HepG2 (cell line): ENCODE data around the gene HDLBP. TPM values are rescaled to one million over a fixed set of nuclear protein-coding genes. Genes with fewer than 3 reads are reported as not detected.
A peak's percentile ranks its signal among the peaks of the same experiment; 100 is the strongest.

Experiments
- ATAC-seq: fragments of 200-7000 bp; cut with Tn5 transposase; 3 replicates; pipeline ENCODE4 v1.9.1; 2020; ENCODE audit warnings: mild to moderate bottlenecking, moderate library complexity
- BruUV-seq: library from RNA; stranded (reverse); fragments of 400-500 nt; replicated peaks from 2 replicates; lab custom pipeline; 2021; lab: Mats Ljungman, UMichigan
- CTCF ChIA-PET: fragments of 300-600 bp; formaldehyde crosslinking; extraction: SDS; loops from one replicate; lab custom pipeline; 2021; ENCODE audit warnings: low total read pairs, inconsistent platforms, low intra/inter-chr PET ratio; lab: Yijun Ruan, JAX
- POLR2A ChIA-PET: fragments of 350-600 bp; sonication (Branson Sonifier 250); formaldehyde crosslinking; loops from one replicate; lab custom pipeline; 2020; ENCODE audit warnings: antibody characterized with exemption, inconsistent platforms; lab: Yijun Ruan, JAX
- DNase-seq: peaks from one replicate; pipeline ENCODE4 v3.0.0-alpha.2; 2015; ENCODE audit warnings: low spot score
- FAIRE-seq: peaks from 3 replicates; lab custom pipeline; 2011; peaks lifted over from hg19 to GRCh38; lab: Jason Lieb, UNC
- H2AFZ ChIP-seq: one replicate; pipeline ENCODE4 v1.6.1; 2011; ENCODE audit warnings: low read length, inconsistent platforms
- H3K27ac ChIP-seq: fragments of 300-600 bp; 3 replicates; pipeline ENCODE4 v1.8.0; 2011; ENCODE audit warnings: mixed run types, mild to moderate bottlenecking, mixed read lengths, low read length, inconsistent platforms; ENCODE audit not compliant: insufficient read depth; ENCODE audit errors: extremely low read length
- H3K27me3 ChIP-seq, 2 experiments: fragments of 200-600 bp in 1 of 2; 2 replicates in 1 of 2; 3 replicates in 1 of 2; pipeline versions ENCODE4 v1.6.0 to v1.8.0; 2011; ENCODE audit warnings: low read length in 2 of 2, mild to moderate bottlenecking in 2 of 2, moderate library complexity in 2 of 2, inconsistent platforms in 1 of 2; ENCODE audit not compliant: insufficient read depth in 2 of 2, control insufficient read depth in 1 of 2
- H3K36me3 ChIP-seq, 2 experiments: fragments of 200-600 bp in 1 of 2; replicated peaks in 1 of 2; 2 replicates in 1 of 2; 3 replicates in 1 of 2; pipeline versions ENCODE4 v1.5.1 to v1.8.0; 2011; ENCODE audit warnings: low read length in 2 of 2, inconsistent platforms in 1 of 2; ENCODE audit not compliant: insufficient read depth in 2 of 2, control insufficient read depth in 1 of 2
- H3K4me1 ChIP-seq: 2 replicates; pipeline ENCODE4 v1.5.1; 2012; ENCODE audit warnings: low read length, inconsistent platforms; ENCODE audit not compliant: insufficient read depth
- H3K4me2 ChIP-seq: 2 replicates; pipeline ENCODE4 v1.6.0; 2011; ENCODE audit warnings: low read depth, low read length, inconsistent platforms
- H3K4me3 ChIP-seq, 3 experiments: fragments of 200-600 bp in 1 of 3; sonication (generic), shearing (Covaris generic) in 1 of 3; replicated peaks in 1 of 3; 2 replicates each; pipeline ENCODE4 v1.5.1; 2011 to 2016; ENCODE audit warnings: low read length in 3 of 3, inconsistent platforms in 2 of 3, low read depth in 2 of 3, mild to moderate bottlenecking in 2 of 3, control low read depth in 1 of 3, mixed read lengths in 1 of 3; ENCODE audit not compliant: insufficient read depth in 1 of 3
- H3K79me2 ChIP-seq: one replicate; pipeline ENCODE4 v1.6.1; 2011; ENCODE audit warnings: low read length, inconsistent platforms; ENCODE audit not compliant: insufficient read depth
- H3K9ac ChIP-seq: 2 replicates; pipeline ENCODE4 v1.6.0; 2011; ENCODE audit warnings: mild to moderate bottlenecking, low read depth, low read length, inconsistent platforms; ENCODE audit not compliant: insufficient read depth
- H3K9me3 ChIP-seq: 2 replicates; pipeline ENCODE4 v1.5.1; 2012; ENCODE audit warnings: mild to moderate bottlenecking, low read length
- H4K20me1 ChIP-seq: 2 replicates; pipeline ENCODE4 v1.6.0; 2011; ENCODE audit warnings: inconsistent platforms, mild to moderate bottlenecking, low read length, moderate library complexity; ENCODE audit not compliant: insufficient read depth
- CHD2 ChIP-seq: IDR thresholded peaks from 2 replicates; pipeline ENCODE4 v1.6.1; 2011; ENCODE audit warnings: low read depth, low read length, improper control_type of control experiment
- EHMT2 ChIP-seq: fragments of 200-600 bp; sonication (generic); IDR thresholded peaks from 2 replicates; pipeline ENCODE4 v1.7.0; 2017; ENCODE audit warnings: antibody characterized with exemption, low read depth, low read length, borderline replicate concordance
- ISL2 ChIP-seq: sonication (generic); formaldehyde crosslinking; IDR thresholded peaks from 2 replicates; pipeline ENCODE4 v1.5.0; 2020; ENCODE audit warnings: missing genetic modification reagents
- MAFF ChIP-seq: IDR thresholded peaks from 2 replicates; pipeline ENCODE4 v1.6.1; 2011; ENCODE audit warnings: low read depth, low read length, improper control_type of control experiment
- MIER3 ChIP-seq: IDR thresholded peaks from 2 replicates; pipeline ENCODE4 v1.6.1; 2016; ENCODE audit warnings: missing compliant biosample characterization, borderline replicate concordance
- MTA1 ChIP-seq: sonication (generic); formaldehyde crosslinking; IDR thresholded peaks from 2 replicates; pipeline ENCODE4 v1.4.0; 2020; ENCODE audit warnings: missing genetic modification reagents, mild to moderate bottlenecking, borderline replicate concordance
- PAF1 ChIP-seq: IDR thresholded peaks from 2 replicates; pipeline ENCODE4 v1.6.1; 2016; ENCODE audit warnings: missing genetic modification reagents, missing compliant biosample characterization
- SCMH1 ChIP-seq: sonication (generic); formaldehyde crosslinking; IDR thresholded peaks from 2 replicates; pipeline ENCODE4 v1.9.0; 2021; ENCODE audit warnings: missing genetic modification reagents, mild to moderate bottlenecking, borderline replicate concordance
- ZNF547 ChIP-seq: sonication (generic); formaldehyde crosslinking; IDR thresholded peaks from 2 replicates; pipeline ENCODE4 v1.5.1; 2020; ENCODE audit warnings: mild to moderate bottlenecking, missing genetic modification reagents
- ZNF605 ChIP-seq: sonication (generic); formaldehyde crosslinking; IDR thresholded peaks from 2 replicates; pipeline ENCODE4 v1.8.0; 2022; ENCODE audit warnings: mild to moderate bottlenecking, missing genetic modification reagents
- ZNF614 ChIP-seq: IDR thresholded peaks from 2 replicates; pipeline ENCODE4 v1.6.1; 2018; ENCODE audit warnings: missing biosample characterization, missing genetic modification reagents, inconsistent platforms, borderline replicate concordance
- ZNF652 ChIP-seq: IDR thresholded peaks from 2 replicates; pipeline ENCODE4 v1.6.1; 2016; ENCODE audit warnings: low read depth, borderline replicate concordance
- ZNF782 ChIP-seq: sonication (generic); formaldehyde crosslinking; IDR thresholded peaks from 2 replicates; pipeline ENCODE4 v1.4.0; 2020; ENCODE audit warnings: missing genetic modification reagents, mild to moderate bottlenecking, borderline replicate concordance
- WGBS: methylation state at CpG from one replicate; pipeline ENCODE4 v1.1.6; 2017; ENCODE audit warnings: low lambda C conversion rate; 5-methylcytosine and 5-hydroxymethylcytosine counted together
- in situ Hi-C: cut with HindIII; loops from 2 replicates; pipeline ENCODE4 v1.10.0; 2017; ENCODE audit warnings: low pct_unique_long_range_greater_than_20kb; ENCODE audit not compliant: extremely low pct_ligation_motif_present
- intact Hi-C: fragments of 100-400 bp; cut with micrococcal nuclease; formaldehyde crosslinking; loops from one replicate; pipeline ENCODE4 v1.10.0; 2022; ENCODE audit not compliant: unreplicated experiment
- polyA plus RNA-seq, 8 experiments: library from polyadenylated mRNA; depleted of rRNA in 3 of 8; stranded (reverse) in 7 of 8; unstranded in 1 of 8; fragments of >200 nt; fragmentation: Illumina TruSeq in 4 of 8; extraction: Trizol in 4 of 8; gene quantifications; 2 replicates each; pipeline versions ENCODE4 v1.2.1 to v1.2.3, GENCODE V29; 2011 to 2016; ENCODE audit warnings: low read depth in 4 of 8, missing spikeins in 1 of 8, mixed read lengths in 1 of 8; ENCODE audit not compliant: insufficient read depth in 1 of 8
- total RNA-seq, 5 experiments: library from RNA; depleted of rRNA; stranded (reverse); fragments of >200 nt; fragmentation: Illumina TruSeq; extraction: Trizol; gene quantifications; 2 replicates each; pipeline ENCODE4 v1.2.3, GENCODE V29; 2016; ENCODE audit warnings: low read depth in 1 of 5

Gene HDLBP
- total and polyA plus RNA-seq, 2 of the 13 experiments (the other 11 are each of a cell fraction or from before 2014, with no cell fraction given) = 464 to 707 TPM

GRCh38 chr2:241354668-241355658, 39.5 kb upstream of the HDLBP start (continued):
- peak; percentile 63; the same call in 1 of the 2 replicates for TF ChIP-seq CHD2
- TF ChIP-seq MTA1 (CRISPR knock-in tag) = 0 out of 2 replicates have a peak, but pooled peaks have one; percentile 43
- TF ChIP-seq ZNF652 (CRISPR knock-in tag) = no peak
- no peak for TF ChIP-seq EHMT2
- TF ChIP-seq ZNF605 (CRISPR knock-in tag) = peak; percentile 97
- TF ChIP-seq ZNF614 = peak; percentile 29; the same call in 1 of the 2 replicates
- TF ChIP-seq ZNF782 (CRISPR knock-in tag) = 0 out of 2 replicates have a peak, but pooled peaks have one; percentile 82
- TF ChIP-seq MAFF = peak; percentile 61
- peak; percentile 70; the same call in 1 of the 2 replicates for TF ChIP-seq PAF1
- TF ChIP-seq ZNF547 (CRISPR knock-in tag) = 0 out of 2 replicates have a peak, but pooled peaks have one; percentile 71
- peak; percentile 44; the same call in 1 of the 2 replicates for TF ChIP-seq ISL2

GRCh38 chr2:241352227-241352626, 36.8 kb upstream of the HDLBP start:
- peaks cover 35% of the 10 kb centered on the region for H4K20me1 ChIP-seq
- H3K4me2 ChIP-seq = peak overlapping the region; percentile 74
- TF ChIP-seq MIER3 (0 out of 2 replicates have a peak, but pooled peaks have one; percentile 35), SCMH1 (CRISPR knock-in tag) (no peak)
- peak overlapping the region in 1 of 3 experiments; percentile 12; a peak in 1 of 6 replicates for H3K4me3 ChIP-seq
- ChIA-PET CTCF (no interaction called here), POLR2A (interaction anchor here (2.0 to 4.0 kb wide), 2 partner anchors 34 to 37 kb away, joined by 7 to 55 read pairs; partner anchors contain the start of genes HDLBP and SEPTIN2)
- H3K27ac ChIP-seq = peak overlapping the region; percentile 86
- ATAC-seq = no peak
- H3K9me3 ChIP-seq = no peaks in the 10 kb centered on the region
- peaks cover 68% of the 10 kb centered on the region for H3K4me1 ChIP-seq
- no peak overlapping the region for H2AFZ ChIP-seq
- intact Hi-C loops (loop anchor here (10.0 kb wide), 2 partner anchors 77 to 153 kb away; partner anchors contain the start of gene STK25), in situ Hi-C loops (loop anchor here (5.0 kb wide), 1 partner anchor 35 kb away; the partner anchor contains the start of genes HDLBP and SEPTIN2)
- FAIRE-seq = no peak
- WGBS = 61% methylated on average over 3 of the region's 3 CpGs
- BruUV-seq = no TSS peak
- H3K36me3 ChIP-seq = peaks cover 14 to 51% of the 10 kb centered on the region in 2 experiments
- H3K9ac ChIP-seq = peak overlapping the region; percentile 61; the same call in 1 of the 2 replicates
- no peak for DNase-seq
- H3K27me3 ChIP-seq = no peaks in the 10 kb centered on the region; a peak in 1 of 5 replicates
- H3K79me2 ChIP-seq = peaks cover 14% of the 10 kb centered on the region
